Stimulated activated CD8-positive, alpha-beta memory T cell treated with anti-CD3 and anti-CD28 coated beads, Interleukin-15, amount 100 ng/mL, for 4 hours (primary cell): ENCODE data around the gene ADAD2.
"Not testable (repeated sequence)": the region's sequence is repeated elsewhere in the genome, so short reads cannot be mapped to it uniquely, and the experiment has no call there.

Experiments used
- DNase-seq, 2 donors: peaks; one replicate each; pipeline ENCODE4 v3.0.0-alpha.2; 2020; ENCODE audit warnings: low read depth in 2 of 2

Gene ADAD2

DNA sequence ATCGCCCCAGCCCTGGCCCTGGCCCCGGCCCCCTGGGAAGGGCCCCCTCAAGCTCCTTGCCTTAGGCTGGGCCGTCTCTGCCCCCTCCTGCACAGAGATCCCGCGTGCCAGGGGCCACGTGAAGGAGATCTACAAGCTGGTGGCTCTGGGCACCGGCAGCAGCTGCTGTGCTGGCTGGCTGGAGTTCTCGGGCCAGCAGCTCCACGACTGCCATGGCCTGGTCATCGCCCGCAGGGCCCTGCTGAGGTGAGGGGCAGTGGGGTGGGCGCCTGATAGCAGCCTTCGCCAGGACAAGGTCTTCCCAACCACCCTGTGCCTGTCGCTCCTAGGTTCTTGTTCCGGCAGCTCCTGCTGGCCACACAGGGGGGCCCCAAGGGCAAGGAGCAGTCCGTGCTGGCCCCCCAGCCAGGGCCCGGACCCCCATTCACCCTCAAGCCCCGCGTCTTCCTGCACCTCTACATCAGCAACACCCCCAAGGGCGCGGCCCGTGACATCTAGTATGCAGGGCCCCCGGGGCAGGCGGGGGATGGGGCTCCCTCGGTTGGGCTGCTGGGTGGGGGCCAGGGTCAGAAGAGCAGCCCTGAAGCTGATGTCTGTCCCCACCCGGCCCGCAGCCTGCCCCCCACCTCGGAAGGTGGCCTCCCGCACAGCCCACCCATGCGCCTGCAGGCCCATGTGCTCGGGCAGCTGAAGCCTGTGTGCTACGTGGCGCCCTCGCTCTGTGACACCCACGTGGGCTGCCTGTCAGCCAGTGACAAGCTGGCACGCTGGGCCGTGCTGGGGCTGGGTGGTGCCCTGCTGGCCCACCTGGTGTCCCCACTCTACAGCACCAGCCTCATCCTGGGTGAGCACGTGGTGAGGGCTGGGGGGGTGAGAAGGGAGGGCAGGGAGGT lies 4.5 kb downstream of the ADAD2 start:
- no peak for DNase-seq

DNA sequence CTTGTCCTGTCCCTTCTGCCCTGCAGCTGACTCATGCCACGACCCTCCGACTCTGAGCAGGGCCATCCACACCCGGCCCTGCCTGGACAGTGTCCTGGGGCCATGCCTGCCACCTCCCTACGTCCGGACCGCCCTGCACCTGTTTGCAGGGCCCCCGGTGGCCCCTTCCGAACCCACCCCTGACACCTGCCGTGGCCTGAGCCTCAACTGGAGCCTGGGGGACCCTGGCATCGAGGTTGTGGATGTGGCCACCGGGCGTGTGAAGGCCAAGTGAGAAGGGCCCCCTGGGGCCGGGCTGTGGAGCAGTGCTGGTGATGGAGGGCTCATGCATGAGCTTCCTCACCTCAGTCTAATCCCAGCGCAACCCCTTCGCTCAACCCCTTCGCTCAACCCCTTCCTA lies 5.1 kb downstream of the ADAD2 start:
- no peak for DNase-seq

DNA sequence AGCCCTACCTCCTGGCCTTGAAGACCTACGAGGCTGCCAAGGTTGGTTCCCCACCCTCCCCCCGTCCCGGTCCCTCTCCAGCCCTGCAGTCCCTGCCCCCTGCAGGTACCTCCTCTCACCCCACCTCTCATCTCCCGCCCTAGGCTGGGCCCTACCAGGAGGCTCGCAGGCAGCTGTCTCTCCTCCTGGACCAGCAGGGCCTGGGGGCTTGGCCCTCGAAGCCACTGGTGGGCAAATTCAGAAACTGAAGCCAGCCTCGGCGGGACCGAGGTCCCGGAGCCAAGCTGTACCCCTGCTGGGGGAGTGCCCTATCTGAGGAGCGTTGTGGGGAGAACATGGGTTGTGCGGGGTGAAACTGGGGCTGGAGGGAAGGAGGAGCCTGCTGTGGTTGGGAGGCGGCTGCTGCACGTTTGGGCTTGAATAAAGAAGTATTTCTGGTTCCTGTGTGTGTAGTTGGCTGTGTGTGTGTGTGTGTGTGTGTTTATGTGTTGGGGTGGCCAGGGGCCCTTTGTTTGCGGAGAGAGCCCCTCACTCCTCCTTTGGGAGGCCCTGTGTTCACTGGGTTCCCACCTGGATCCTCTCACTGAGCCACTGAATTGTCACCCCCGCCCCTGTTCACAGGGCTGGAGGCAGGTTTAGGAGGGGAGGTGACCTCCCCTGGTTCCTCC lies 5.9 kb downstream of the ADAD2 start:
- no peak for DNase-seq

DNA sequence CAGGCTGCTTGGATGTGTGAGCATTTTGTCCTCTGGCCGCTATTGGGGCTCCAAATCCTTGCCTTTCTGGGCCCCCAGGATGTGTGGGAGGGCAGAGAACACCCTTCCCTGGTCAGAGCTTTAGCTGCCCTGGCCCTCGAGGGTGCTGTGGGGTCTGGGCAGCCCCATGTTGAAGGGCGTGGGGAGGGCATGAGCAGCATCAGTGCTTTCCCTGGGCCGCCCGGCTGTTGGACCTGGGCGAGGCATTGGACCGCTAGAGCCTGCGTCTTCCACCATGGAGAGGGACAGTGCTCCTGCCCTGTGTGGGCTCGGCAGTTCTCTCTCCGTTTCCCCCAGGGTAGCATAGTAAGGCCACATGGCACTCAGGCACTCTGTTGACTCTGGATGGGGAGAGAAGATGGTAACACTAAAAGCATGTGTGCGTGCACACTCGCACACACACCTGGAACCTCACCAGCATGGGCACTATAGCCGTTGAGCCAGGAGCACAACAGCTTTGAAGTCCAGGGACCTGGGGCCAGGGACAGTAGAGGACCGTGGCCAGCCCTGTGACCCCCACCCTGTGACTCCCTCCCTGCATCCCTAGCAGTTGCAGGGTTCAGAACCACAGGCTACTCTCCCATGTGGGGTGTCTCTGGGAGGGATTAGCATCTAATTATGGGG lies 6.6 kb downstream of the ADAD2 start:
- no peak for DNase-seq

DNA sequence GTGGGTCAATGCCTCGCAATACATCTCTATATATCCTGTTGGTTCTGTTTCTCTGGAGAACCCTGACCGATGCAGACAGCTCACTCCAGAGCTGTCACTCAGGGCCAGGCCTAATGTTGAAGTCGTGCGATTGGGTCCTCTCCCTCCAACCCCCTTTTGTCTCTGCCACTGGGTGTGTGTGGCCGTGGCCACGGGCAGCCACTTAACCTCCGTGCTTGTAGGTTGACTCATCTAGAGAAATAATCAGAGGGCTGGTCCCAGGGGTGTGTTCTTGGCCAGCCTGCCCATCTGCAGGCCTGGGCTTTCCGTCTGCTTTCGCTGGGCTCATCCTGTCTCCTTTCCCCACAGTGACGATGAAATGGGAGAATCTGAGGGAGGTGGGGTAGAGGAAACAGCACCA lies 7.4 kb downstream of the ADAD2 start:
- no peak for DNase-seq

DNA sequence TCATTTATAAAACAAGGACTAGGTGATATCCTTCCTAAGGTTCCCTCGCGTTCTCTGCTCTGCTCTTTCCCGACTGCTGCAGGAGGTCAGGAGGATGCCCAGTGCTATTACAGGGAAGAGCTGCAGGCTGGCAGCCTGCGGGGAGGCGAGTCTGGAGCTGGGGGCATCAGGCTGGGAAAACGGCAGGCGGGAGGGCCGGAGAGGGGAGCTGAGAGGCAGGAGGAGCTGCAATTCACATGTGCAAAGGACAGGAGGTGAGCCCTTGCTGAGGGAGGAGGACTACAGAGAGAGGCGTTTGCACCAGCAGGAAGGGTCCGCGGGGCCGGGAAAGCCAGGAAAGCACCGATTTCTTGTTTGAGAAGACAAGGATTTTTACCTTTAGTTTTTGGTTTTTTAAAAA lies 8.1 kb downstream of the ADAD2 start:
- DNase-seq: no peak

DNA sequence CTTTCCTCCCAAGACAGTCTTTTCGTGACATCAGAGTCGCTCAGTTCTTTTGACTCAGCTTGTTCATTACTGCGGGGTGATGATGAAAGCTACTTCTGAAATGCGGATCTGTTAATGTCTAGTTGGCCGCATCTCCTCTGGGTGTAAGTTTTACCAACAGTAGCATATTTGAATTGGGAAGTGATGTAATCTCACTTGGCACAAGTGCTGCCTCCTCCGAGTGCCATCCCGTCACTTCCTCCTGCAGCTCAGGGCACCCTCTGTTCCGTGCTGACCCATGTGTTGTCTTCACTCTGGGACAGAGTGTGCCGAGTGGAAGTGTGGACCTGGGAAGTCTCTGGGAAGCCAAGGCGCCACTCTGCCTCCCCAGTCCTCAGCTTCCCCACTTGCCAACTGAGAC lies 8.9 kb downstream of the ADAD2 start:
- DNase-seq: no peak

DNA sequence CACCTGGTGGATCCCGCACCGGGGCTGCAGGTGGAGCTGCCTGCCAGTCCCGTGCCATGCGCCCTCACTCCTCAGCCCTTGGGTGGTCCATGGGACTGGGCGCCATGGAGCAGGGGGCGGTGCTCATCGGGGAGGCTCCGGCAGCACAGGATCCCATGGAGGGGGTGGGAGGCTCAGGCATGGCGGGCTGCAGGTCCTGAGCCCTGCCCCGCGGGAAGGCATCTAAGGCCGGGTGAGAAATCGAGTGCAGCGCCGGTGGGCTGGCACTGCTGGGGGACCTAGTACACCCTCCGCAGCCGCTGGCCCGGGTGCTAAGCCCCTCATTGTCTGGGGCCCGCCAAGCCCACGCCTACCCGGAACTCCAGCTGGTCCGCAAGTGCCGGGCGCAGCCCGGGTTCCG lies 13.6 kb downstream of the ADAD2 start:
- DNase-seq: not testable (repeated sequence)

DNA sequence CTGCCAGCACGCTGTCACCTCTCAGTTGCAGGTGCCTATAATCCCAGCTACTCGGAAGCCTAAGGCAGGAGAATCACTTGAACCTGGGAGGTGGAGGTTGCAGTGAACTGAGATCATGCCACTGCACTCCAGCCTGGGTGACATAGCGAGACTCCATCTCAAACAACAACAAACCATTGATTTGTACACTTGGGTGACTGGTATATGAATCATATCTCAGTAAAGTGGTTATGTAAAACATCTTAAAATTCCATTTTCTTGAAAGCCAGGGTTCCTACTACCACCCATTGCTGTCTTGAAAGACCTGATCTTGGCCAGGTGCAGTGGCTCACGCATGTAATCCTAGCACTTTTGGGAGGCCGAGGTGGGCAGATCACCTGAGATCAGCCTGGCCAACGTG lies 14.2 kb downstream of the ADAD2 start:
- DNase-seq: not testable (repeated sequence)

DNA sequence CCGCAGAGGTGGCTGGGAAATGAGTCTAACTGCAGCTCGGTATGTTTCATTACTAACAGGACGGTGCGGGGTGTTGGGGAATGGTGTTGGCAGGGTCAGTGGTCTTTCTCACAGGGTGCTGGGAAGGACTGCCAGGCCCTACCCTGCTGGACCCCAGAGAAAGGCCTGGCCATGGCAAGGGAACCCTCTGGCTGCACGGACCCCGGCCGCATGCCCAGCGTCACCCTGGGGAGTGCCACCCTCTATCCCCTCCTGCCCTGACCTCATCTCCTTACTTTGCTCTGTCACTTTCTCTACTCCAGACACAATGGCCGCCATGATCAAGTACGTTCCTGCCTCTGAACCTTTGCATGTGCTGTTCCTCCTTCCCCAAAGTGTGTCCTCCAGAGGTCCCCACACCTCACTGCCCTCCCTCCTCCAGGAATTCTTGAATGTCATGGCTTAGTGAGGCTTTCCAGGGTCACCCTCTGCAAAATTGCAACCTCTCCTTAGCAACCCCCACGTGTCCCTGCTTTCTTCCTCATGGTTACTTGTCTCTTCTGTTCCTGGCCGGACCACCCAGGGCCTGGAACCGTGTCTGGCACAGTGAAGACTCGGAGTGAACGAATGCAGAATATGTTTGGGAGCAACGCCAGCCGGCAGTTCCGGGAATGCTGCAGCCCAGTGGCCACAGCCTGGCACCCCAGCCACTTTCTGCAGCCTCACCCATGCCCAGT lies 15.2 kb downstream of the ADAD2 start:
- no peak for DNase-seq

DNA sequence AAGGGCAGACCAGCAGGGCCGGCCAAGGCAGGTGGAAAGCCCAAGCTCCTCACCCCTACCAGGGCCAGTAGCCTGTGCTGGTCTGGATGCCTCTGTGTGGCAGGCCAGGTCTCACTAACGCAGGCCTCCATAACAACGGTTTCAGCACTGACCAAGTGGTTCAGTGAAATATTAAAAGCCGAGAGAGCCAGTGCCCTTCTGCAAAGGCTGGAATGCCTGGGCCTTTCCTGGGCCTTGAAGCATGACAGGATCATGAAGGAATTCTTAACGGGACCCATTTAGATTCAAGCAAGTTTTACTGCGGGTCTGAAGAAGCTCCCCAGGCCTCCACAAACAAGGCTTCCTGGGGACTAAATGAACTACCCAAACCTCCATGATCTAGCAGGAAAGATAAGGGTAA lies 16.3 kb downstream of the ADAD2 start:
- DNase-seq: no peak

DNA sequence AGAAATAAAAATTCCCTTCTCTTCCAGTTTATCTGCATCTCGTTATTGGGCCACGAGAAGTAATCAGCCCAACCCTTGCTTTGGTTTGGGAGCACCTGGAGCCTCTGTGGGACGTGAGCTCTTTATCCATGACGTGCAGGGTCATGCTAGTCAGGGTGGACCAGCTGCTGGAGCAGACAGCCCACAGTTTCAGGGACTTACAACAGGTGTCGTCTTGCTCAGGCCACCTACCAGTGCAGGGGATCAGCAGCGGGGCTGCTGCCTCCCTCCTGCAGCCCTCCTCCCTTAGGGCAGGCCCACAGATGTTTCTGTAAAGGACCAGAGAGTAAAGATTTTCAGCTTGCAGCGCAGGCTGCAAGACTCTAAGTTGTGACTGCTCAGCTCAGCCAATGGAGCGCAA lies 16.9 kb downstream of the ADAD2 start:
- DNase-seq: no peak

DNA sequence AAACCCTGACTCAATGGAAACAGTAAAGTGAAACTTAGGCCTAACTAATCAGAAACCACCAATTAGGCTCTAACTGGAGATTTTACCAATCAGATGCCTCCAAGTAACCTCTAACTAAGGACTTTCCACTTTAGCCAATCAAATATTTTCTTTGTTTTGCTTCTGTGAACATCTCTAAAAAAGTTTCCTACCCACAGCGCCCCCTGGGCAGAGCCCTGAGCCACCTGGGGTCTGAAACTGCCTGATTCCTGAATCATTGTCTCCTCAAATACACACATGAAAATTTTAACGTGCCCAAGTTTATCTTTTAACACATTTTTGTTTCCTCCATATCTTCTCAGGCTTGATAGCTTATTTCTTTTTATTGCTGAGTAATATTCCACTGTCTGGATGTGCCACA lies 19.0 kb downstream of the ADAD2 start:
- no peak for DNase-seq

DNA sequence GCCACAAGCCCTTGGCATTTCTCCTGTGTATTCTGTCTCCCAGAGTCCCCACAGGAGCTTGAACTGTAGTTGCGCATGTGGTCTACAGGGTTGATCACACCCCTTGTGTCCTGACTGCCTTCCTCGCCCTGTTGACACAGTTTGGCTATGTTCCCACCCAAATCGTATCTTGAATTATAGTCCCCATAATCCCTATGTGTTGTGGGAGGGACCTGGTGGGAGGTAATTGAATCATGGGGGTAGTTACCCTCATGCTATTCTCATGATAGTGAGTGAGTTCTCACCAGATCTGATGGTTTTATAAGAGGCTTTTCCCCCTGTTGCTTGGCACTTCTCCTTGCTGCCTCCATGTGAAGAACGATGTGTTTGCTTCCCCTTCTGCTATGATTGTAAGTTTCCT lies 21.2 kb downstream of the ADAD2 start:
- DNase-seq: no peak

DNA sequence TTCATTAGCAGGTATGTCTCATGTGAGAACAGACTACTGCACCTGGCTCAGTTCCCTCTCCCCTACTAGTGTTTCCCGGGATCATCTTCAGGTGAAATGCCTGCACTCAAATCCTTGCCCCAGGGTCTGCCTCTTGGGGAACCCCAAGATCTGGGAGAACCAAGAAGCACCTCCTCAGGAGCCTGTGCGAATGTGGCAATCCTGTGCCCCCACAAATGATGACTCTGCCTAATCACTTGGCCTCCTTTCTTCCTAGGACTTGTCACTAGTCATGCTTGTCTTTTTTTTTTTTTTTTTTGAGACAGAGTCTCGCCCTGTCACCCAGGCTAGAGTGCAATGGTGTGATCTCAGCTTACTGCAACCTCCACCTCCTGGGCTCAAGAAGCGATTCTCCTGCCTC lies 21.7 kb downstream of the ADAD2 start:
- no peak for DNase-seq

DNA sequence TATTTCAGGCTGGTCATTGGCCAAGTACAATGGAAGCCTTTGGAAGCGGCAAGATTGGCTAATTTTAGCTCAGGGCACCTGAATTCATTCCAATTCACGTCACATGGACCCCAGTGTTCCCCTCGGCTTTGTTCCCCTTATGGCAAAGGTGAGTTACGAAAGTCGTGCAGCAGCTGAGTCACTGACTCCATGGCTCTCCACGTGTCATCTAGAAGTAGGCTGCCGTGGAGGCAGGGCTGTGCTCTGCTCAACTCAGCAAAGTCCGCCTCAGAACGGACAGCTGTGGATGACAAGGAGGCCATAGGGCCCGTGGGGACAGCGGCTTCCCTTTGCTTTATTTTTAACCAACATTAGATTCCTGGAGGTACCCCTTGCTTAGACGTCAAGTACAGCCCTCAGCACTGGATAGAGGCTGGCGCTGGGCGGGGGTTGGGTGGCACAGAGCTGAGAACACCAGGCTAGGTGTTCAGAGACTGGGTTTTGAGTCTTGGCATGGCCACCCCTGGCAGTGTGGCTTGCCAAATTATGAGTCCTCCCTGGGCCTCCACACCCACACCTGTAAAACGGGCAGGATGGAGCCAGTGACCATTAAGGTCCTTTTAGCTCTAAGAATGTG lies 23.6 kb downstream of the ADAD2 start:
- DNase-seq: no peak

DNA sequence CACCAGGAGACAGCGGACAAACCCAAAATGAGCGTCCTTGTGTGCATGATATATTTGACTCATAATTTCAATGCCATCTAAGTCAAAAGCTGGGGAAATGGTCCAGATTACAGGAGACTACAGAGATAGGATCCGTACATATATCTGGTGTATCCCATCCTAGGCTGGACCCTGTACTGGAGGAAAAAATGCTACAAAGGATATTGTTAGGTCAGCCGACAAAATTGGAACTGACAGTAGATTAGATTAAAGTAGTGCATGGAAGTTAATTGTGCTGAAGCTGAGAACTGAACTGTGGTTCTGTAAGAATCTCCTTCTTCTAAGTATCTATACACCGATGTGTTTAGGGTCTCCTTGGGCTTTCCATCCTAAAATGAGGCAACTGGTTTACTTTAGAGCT lies 24.6 kb downstream of the ADAD2 start:
- DNase-seq: no peak

DNA sequence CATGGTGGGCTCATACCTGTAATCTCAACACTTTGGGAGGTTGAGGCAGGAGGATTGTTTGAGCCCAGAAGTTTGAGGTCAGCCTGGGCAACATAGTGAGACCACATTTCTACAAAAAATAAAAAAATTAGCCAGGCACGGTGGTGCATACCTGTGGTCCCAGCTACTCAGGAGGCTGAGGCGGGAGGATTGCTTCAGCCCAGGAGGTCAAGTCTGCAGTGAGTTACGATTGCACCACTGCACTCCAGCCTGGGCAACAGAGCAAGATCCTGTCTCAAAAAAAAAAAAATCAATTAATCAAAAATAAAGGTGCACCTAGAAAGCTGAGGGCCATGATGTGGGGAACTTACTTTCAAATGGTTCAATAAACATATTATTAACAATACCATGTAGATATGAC lies 25.2 kb downstream of the ADAD2 start:
- not testable (repeated sequence) for DNase-seq

DNA sequence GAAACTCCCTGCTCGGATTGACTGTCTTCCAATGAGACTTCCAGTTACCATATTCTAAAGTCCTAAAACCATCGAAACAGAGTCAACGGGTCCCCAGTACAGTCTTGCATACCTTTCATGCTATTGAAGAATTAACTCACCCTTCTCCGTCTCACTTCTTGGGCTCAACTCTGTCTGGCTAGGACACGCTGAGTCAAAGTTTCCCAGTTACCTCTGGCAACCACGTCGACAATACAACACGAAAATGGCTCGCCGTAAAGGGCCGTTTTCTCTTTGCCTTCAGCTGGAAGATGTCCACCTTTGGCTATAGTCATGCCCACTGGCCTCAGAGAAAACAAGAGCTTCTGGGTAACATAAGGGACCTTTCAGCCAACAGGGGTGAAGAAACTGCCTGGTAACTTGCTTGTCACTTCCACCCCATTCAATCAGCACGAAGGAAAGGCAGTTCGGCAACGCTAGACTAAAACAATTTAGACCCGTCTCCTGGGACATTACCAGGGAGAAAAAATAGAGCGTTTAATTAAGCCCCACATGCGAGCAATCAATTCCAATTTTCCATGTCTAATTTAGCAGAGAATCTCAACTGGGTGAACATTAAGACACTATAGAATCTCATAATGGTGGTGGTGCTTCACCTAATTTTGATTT lies 27.3 kb downstream of the ADAD2 start:
- DNase-seq: no peak

DNA sequence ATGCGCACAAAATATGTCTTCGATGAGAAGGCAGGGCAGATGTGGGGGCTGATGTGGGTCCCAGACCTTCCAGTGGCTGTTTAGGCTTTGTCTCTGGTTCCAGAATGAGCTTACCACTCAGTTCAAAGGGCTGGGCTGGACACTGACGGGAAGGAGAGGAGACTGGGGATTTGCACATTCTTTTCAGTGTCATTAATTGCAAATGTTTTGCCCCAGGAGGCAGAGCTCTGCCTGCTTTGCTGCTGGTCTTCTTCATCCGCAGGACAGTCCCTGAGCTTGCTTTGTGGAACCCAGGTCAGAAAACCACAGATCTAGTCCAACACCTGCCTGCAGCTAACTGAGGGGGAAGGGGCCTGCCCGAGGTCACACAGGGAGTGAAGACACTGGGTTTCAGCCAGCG lies 28.0 kb downstream of the ADAD2 start:
- DNase-seq: no peak

DNA sequence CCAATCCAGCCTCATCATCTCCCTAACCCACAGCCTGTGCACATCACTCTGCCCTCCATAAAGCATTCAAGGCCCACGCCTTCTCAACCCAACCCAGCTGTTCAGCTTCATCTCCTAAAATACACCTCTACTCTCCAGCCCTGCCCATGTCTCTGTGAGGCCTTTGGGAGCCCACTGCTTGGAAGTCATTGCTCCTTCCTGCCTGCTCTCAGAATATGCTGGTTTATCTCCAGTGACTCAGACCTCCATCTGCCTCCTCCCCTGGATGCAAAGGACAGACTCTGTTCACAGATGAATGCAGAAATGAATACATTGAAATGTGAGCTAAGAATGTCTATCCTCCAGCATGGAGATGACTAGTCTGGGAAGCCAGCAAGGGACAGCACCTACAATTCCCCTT lies 29.9 kb downstream of the ADAD2 start:
- DNase-seq: no peak
